H1 (cell line): ENCODE data around the gene COQ10B. TPM values are rescaled to one million over a fixed set of nuclear protein-coding genes. Genes with fewer than 3 reads are reported as not detected.

Experiments used
- EZH2 ChIP-seq: fragments of 200-600 bp; sonication (generic); IDR thresholded peaks from 2 replicates; pipeline ENCODE4 v1.7.1; 2012; ENCODE audit warnings: low read depth, mild to moderate bottlenecking, moderate library complexity, low read length, inconsistent platforms; ENCODE audit not compliant: severe bottlenecking
- HDAC6 ChIP-seq: IDR thresholded peaks from one replicate; pipeline ENCODE4 v1.7.1; 2012; ENCODE audit warnings: low read depth, mild to moderate bottlenecking, inconsistent platforms, low read length, moderate library complexity
- SP2 ChIP-seq: IDR thresholded peaks from 2 replicates; pipeline ENCODE4 v1.6.1; 2012; ENCODE audit warnings: mild to moderate bottlenecking, low read length, inconsistent platforms
- polyA plus RNA-seq, 7 experiments: library from polyadenylated mRNA; depleted of rRNA in 3 of 7; stranded (reverse) in 5 of 7; unstranded in 2 of 7; fragments of >200 nt in 5 of 7; fragments of 200-250 nt in 2 of 7; gene quantifications; 1 replicate in 5 of 7; 2 replicates in 1 of 7; 4 replicates in 1 of 7; pipeline versions ENCODE4 v1.2.1 to v1.2.3, GENCODE V29; 2011 to 2013; ENCODE audit warnings: missing spikeins in 2 of 7, mixed read lengths in 2 of 7
- total RNA-seq: library from RNA; stranded (reverse); fragmentation: NEBNext Ultra II Directional; extraction: Animal tissue kit (Norgen Biotek cat#: 25700); gene quantifications from 2 replicates; pipeline ENCODE4 v1.2.1, GENCODE V29; 2021

Gene COQ10B
- total and polyA plus RNA-seq, 2 of the 8 experiments (the other 6 are each of a cell fraction or from before 2014, with no cell fraction given), result 1.9 to 17.3 TPM

GRCh38 chr2:197498235-197498936, 45.0 kb downstream of the COQ10B start (continued):
- TF ChIP-seq HDAC6 (no peak), SP2 (no peak), EZH2 (no peak)
